NK-92 (cell line): ENCODE data around the gene EXTL2.
"Not testable (repeated sequence)": the region's sequence is repeated elsewhere in the genome, so short reads cannot be mapped to it uniquely, and the experiment has no call there.

Experiments used
- DNase-seq: peaks from one replicate; lab custom pipeline; 2025; ENCODE audit not compliant: unreplicated experiment; lab: John Stamatoyannopoulos, UW

EXTL2 gene

DNA sequence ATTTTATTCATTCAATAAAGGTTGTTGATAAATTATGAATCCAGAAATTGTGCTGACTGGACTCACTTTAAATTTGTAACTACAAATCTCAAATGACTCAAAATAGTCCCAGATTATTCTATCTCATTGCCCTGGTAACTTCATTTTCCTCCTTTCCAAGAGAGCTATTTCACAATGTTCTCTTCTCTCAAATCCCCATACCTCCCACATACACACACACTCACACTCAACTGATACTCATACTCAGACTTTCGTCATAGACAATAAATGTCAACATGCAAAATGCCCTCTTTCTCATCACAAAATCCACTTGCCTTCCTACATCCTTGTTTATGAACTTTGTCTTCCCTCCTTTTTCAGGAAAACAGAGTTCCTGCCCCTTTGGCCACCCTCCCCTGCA is 33.3 kb downstream of the EXTL2 start:
- DNase-seq = no peak

DNA sequence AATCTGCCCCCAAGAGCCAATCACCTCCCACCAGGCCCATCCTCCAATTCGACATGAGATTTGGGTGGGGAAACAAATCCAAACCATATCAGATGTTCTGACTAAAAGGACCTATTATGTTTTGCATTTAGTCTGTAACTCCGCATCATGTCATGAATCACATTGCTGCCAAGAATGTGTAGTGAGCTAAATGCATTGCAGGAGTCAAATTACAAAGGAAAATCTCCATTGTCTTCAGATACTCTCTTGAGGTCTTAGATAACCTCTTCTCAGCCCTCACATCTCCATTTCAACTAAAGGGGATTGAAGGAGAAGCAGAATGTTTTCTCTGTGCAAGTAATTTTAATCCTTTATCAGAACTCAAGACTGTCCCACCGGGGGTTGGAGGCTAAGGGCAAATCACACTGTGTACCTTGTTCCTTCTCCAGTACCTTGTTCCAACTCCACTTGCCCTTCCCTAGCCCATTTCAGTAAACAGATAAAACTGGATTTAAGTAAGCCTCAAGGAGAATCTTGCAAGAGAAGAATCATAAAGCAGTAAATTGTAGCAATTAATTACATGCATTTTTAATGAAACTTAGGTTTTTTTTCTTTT is 34.1 kb downstream of the EXTL2 start:
- no peak for DNase-seq

DNA sequence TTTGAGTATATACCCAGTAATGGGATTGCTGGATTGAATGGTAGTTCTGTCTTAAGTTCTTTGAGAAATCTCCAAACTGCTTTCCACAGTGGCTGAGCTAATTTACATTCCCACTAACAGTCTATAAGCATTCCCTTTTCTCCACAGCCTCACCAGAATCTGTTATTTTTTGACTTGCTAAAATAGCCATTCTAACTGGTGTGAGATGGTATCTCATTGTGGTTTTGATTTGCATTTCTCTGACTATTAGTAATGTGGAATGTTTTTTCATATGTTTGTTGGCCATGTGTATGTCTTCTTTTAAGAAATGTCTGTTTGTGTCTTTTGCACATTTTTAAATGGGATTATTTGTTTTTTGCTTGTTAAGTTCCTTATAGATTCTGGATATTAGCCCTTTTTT is 39.5 kb downstream of the EXTL2 start:
- DNase-seq = not testable (repeated sequence)

DNA sequence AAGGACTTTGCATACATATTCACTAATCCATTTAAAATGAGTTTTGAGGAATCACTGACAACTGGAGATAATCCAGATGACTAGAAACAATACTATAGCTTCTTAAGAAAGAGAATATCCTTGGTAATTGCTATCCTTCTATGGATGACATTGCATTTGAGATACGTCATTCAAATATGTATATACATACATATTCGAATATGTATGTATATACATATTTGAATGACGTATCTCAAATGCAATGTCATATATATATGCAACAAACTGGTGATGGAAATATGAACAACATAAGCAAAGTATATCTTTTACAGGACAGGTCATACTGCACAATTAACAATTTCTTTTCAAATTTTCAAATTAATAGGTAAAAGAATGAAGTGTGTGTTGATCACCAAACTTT is 41.7 kb downstream of the EXTL2 start:
- DNase-seq = no peak

DNA sequence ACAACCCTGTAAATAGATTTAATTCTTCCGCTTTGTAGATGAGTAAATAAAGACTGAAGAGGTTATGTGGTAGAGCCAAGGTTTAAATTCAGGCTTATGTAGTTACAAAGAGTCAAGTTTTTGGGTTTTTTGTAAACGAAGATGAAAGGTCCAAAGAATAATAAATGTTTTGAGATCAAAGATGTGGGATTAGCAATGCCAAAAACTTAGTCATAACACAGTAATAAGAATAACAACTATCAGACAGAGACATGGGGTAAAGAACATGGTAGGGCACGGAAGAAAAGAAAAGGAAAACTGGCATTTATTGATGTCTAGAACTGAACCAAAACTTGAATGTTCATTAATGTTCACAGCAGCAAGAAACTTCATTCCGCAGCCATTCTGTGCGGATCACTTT is 42.9 kb downstream of the EXTL2 start:
- no peak for DNase-seq

DNA sequence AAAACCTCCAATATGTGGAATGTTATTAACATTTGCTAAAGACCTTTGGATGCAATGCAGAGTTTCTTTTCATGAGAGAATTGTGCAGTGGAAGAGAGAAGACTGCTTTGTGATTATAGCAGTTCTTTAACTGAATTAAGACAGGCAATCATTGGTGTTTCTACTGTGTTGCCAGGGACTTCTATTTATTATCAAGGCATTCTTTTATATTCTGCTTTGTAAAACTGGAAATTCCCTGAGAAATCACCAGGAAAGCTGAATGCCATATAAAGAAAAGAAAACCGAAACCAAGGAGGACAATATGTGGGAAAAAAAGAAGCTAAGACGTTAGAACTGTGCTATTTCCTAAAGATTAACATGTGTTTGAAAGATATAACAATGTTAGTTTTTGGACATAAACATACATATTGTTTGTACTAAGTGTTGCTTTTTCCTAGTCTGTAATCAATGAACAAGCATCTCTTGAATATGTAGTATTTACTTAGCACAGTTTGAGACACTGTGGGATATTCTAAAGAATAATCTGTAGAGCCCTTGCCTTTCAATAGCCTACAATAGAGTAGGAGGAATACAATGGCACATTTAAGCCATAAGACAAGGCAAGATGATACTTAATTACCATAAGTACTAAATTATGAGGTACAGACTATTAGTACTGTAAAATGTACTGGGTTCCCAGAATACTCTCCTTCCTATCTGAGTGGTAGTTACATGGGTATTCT is 47.1 kb downstream of the EXTL2 start:
- DNase-seq = no peak

DNA sequence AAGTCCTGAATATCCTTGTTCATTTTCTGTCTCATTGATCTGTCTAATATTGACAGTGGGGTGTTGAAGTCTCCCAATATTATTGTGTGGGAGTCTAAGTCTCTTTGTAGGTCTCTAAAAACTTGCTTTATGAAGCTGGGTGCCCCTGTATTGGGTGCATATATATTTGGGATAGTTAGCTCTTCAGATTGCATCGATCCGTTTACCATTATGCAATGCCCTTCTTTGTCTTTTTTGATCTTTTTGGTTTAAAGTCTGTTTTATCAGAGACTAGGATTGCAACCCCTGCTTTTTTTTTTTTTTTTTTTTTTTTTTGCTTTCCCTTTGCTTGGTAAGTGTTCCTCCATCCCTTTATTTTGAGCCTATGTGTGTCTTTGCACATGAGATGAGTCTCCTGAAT is 51.5 kb downstream of the EXTL2 start:
- not testable (repeated sequence) for DNase-seq

DNA sequence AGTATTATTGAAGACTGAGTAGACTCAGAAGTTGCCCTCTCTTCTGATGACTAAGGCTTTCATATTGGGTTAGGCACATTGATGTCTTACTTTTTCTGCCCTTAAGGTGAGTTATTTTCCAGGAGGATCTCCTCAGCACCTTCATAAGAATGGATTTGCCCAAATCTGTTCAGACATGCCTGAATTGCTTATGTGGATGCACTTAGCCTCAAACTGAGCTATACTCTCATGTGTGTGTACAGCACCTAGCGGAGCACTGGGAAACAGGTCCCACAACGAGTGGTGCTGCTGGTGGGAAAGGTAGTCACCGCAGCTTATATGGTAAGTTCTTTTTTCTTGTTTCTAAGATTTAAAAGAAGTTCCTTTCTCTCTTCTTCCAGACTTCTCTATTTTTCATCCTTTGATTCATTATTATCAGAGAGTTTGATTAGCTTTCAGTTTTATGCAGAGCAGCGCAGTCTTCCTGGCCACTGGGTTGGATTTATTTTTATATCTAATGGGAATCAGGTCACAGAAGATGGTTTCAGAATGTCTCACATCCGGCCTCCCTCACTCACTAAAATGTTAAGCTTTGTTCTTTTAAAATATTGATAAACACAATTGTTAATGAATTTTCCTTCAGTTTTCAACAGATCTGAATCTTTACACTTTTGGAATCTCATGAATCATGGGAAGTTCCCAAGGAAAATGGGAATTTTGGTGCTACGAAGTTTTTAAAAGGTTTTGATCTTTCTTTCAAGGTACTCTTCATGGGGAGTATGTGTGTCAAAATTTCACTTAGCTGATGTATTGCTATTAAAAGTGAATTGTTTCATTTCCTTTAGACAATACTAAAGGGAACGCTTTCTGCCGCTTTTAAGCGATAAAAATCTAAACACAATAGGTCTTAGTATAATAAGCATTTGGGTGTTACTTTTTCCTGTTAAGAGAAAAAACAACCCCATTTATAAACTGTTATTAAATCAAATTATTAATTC is 58.5 kb downstream of the EXTL2 start:
- no peak for DNase-seq

DNA sequence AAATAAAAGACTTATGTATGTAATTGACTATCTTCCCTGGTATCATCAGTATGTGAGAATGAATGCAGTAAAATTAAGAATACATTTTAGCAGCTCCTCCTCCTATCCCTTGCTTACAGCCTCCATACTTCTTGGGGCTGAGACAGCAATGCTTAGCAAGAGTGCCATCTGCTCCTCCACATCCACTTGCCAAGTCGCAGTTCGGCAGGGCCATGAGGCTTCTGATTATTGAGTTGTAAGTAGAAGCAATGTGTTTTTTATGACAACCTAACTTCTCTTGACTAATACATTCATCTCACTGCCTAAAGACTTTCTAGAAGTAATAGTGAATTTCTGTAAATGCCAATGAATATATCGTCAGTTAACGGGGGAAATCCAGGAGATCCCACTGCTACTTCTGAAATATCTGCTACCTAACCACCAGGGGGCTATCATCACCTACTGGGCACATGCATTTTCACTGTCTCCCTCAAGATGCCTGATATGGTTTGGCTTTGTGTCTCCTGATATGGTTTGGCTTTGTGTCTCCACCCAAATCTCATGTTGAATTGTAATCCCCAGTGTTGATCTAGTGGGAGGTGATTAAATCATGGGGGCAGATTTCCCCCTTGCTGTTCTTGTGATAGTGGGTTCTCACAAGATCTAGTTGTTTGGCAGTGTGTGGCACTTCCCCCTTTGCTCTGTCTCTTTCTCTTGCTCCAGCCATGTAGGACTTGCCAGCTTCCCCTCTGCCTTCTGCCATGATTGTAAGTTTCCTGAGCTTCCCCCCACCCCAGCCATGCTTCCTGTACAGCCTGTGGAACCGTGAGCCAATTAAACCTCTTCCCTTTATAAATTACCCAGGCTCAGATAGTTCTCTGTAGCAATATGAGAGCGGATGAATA is 59.6 kb downstream of the EXTL2 start:
- DNase-seq = no peak

DNA sequence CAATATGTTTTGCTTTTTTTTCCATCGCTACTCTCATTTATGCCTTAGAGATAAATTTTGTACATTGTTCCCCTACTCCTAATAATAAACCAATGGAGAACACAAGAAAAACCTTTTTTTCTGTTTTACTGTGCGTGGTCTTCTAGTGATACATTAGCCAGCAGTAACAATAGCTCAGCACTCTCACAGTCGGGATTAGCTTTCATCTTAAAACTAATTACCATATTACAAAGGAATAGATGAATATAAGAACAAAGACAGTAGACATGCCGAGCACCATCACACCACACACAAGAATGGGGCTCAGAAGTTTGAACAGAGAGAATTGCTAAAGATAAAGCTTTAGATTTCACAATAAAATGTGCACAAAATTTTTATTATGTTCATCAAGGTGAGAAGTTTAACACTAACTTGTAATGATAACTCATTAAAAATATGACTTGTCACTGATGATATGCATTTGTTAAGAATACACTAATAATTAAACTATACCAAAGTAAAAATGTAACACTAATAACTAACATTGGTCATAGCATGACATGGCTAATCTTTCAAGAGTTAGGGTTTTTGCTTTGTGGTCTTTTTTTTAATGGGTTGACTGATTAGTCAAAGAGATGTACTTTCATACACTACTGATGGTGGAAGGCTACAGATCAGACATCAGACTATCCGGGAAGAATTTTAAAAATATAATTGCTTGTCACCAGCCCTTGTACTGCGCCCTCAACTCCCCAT is 61.8 kb downstream of the EXTL2 start:
- DNase-seq = no peak

DNA sequence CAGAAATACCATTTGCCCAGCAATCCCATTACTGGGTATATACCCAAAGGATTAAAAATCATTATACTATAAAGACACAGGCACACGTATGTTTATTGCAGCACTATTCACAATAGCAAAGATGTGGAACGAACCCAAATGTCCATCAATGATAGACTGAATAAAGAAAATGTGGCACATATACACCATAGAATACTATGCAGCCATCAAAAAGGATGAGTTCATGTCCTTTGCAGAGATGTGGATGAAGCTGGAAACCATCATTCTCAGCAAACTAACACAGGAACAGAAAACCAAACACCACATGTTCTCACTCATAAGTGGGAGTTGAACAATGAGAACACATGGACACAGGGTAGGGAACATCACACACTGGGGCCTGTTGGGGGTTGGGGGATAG is 69.0 kb downstream of the EXTL2 start:
- DNase-seq = not testable (repeated sequence)
